HG02763 (cell line): ENCODE results near the gene NTN1.
A peak's percentile ranks its signal among the peaks of the same experiment; 100 is the strongest.

Source experiments
- ATAC-seq: cut with Tn5 transposase; IDR thresholded peaks from one replicate; pipeline ENCODE4 v1.9.1; 2021; ENCODE audit warnings: mild to moderate bottlenecking, moderate library complexity; ENCODE audit not compliant: unreplicated experiment

The NTN1 gene

GRCh38 chr17:9229160-9229825 lies 208.0 kb downstream of the NTN1 start:
- ATAC-seq: no peak

GRCh38 chr17:9229826-9230201 lies 208.5 kb downstream of the NTN1 start:
- ATAC-seq: no peak

GRCh38 chr17:9230346-9230745 lies 209.0 kb downstream of the NTN1 start:
- ATAC-seq: no peak

- no peak for ATAC-seq
These were observed 209.6 kb downstream of the NTN1 start for GRCh38 chr17:9230861-9231260.

GRCh38 chr17:9231449-9232154 lies 210.3 kb downstream of the NTN1 start:
- no peak for ATAC-seq

- ATAC-seq: no peak
These were observed 210.8 kb downstream of the NTN1 start for GRCh38 chr17:9232155-9232475.

- ATAC-seq: no peak
These were observed 211.4 kb downstream of the NTN1 start for GRCh38 chr17:9232591-9233270.

- ATAC-seq: no peak
These were observed 211.9 kb downstream of the NTN1 start for GRCh38 chr17:9233271-9233599.

- ATAC-seq: no peak
These were observed 212.5 kb downstream of the NTN1 start for GRCh38 chr17:9233761-9234160.

- no peak for ATAC-seq
These were observed 213.2 kb downstream of the NTN1 start for GRCh38 chr17:9234389-9234945.

- ATAC-seq: no peak
These were observed 214.0 kb downstream of the NTN1 start for GRCh38 chr17:9235346-9235745.

- ATAC-seq: no peak
These were observed 215.2 kb downstream of the NTN1 start for GRCh38 chr17:9236286-9237052.

- no peak for ATAC-seq
These were observed 215.7 kb downstream of the NTN1 start for GRCh38 chr17:9237053-9237410.

- ATAC-seq: no peak
These were observed 216.5 kb downstream of the NTN1 start for GRCh38 chr17:9237661-9238301.

GRCh38 chr17:9238340-9239245 lies 217.3 kb downstream of the NTN1 start:
- no peak for ATAC-seq

- no peak for ATAC-seq
These were observed 218.0 kb downstream of the NTN1 start for GRCh38 chr17:9239246-9239792.

- ATAC-seq: peak; percentile 55
These were observed 218.7 kb downstream of the NTN1 start for GRCh38 chr17:9239793-9240658.

GRCh38 chr17:9240659-9241370 lies 219.5 kb downstream of the NTN1 start:
- no peak for ATAC-seq
